ENCODE measurements around the gene C3orf18. TPM values are rescaled to one million over a fixed set of nuclear protein-coding genes. Genes with fewer than 3 reads are reported as not detected.
A peak's percentile ranks its signal among the peaks of the same experiment; 100 is the strongest.

The C3orf18 gene
- total RNA-seq, 2 donors from 2014 or later: 7.8 to 19.0 TPM

- DNase-seq (ENCODE audit: low spot score) (no peak), ATAC-seq (ENCODE audit: insufficient number of reproducible peaks, low FRiP score, low read depth) (no peak)
- Histone ChIP-seq H3K9me3 (no peaks in the 10 kb centered on the region), H3K4me1 (ENCODE audit: control insufficient read depth in 1 of 2, low read depth in 2 of 2) (peaks cover 27 to 49% of the 10 kb centered on the region in 2 donors), H3K27ac (no peak overlapping the region), H3K27me3 (replicated peaks; ENCODE audit: insufficient read depth) (no peaks in the 10 kb centered on the region), H3K4me3 (no peak overlapping the region), H3K36me3 (peaks cover 2% of the 10 kb centered on the region)
- no peak for TF ChIP-seq CTCF (IDR thresholded peaks at IDR 0.05)
These were observed 45.7 kb upstream of the C3orf18 start for GRCh38 chr3:50612970-50613846.

GRCh38 chr3:50612234-50612882 is 44.8 kb upstream of the C3orf18 start:
- H3K27ac ChIP-seq: peak overlapping the region; percentile 64 to 73
- H3K36me3 ChIP-seq: peaks cover 9% of the 10 kb centered on the region
- H3K4me1 ChIP-seq (ENCODE audit: control insufficient read depth in 1 of 2, low read depth in 2 of 2): peaks cover 24 to 43% of the 10 kb centered on the region in 2 donors
- no peak for TF ChIP-seq CTCF (IDR thresholded peaks at IDR 0.05)
- H3K27me3 ChIP-seq (replicated peaks; ENCODE audit: insufficient read depth): no peaks in the 10 kb centered on the region
- H3K4me3 ChIP-seq: peak overlapping the region; percentile 92
- no peaks in the 10 kb centered on the region for H3K9me3 ChIP-seq
- no peak for ATAC-seq (ENCODE audit: insufficient number of reproducible peaks, low FRiP score, low read depth)
- no peak for DNase-seq (ENCODE audit: low spot score)

GRCh38 chr3:50611464-50612233 is 44.1 kb upstream of the C3orf18 start, which contains the start of gene CISH:
TSS of gene CISH (minus strand) at chr3:50611774. CDS start at chr3:50611650, 124 bp downstream.
- H3K27ac ChIP-seq: peak within 1 kb of the TSS; percentile 64 to 73
- H3K27me3 ChIP-seq (replicated peaks; ENCODE audit: insufficient read depth): no peaks in the 10 kb centered on the region
- H3K9me3 ChIP-seq: no peaks in the 10 kb centered on the region
- ATAC-seq (ENCODE audit: insufficient number of reproducible peaks, low FRiP score, low read depth): peak; percentile 46
- H3K36me3 ChIP-seq: peaks cover 15% of the 10 kb centered on the region
- TF ChIP-seq CTCF (IDR thresholded peaks at IDR 0.05): peak; percentile 52
- H3K4me1 ChIP-seq (ENCODE audit: control insufficient read depth in 1 of 2, low read depth in 2 of 2): peaks cover 24 to 50% of the 10 kb centered on the region in 2 donors
- DNase-seq (ENCODE audit: low spot score): peak; percentile 82
- H3K4me3 ChIP-seq: peak within 1 kb of the TSS; percentile 92

GRCh38 chr3:50610992-50611463 is 43.5 kb upstream of the C3orf18 start:
- H3K36me3 ChIP-seq: peaks cover 16% of the 10 kb centered on the region
- peak overlapping the region; percentile 64 to 73 for H3K27ac ChIP-seq
- no peak for DNase-seq (ENCODE audit: low spot score)
- peaks cover 27 to 56% of the 10 kb centered on the region in 2 donors for H3K4me1 ChIP-seq (ENCODE audit: control insufficient read depth in 1 of 2, low read depth in 2 of 2)
- no peak for TF ChIP-seq CTCF (IDR thresholded peaks at IDR 0.05)
- no peaks in the 10 kb centered on the region for H3K9me3 ChIP-seq
- ATAC-seq (ENCODE audit: insufficient number of reproducible peaks, low FRiP score, low read depth): no peak
- no peaks in the 10 kb centered on the region for H3K27me3 ChIP-seq (replicated peaks; ENCODE audit: insufficient read depth)
- peak overlapping the region; percentile 92 for H3K4me3 ChIP-seq

Measured in thoracic aorta (tissue), 2 donors.